Kidney epithelial cell (primary cell): ENCODE results near the gene RNF20. TPM values are rescaled to one million over a fixed set of nuclear protein-coding genes. Genes with fewer than 3 reads are reported as not detected.

Experiments used
- DNase-seq: peaks from one replicate; pipeline ENCODE4 v3.0.0-alpha.2; 2010; ENCODE audit warnings: low read depth
- H3K27me3 ChIP-seq: 2 replicates; pipeline ENCODE4 v1.6.0; 2011; ENCODE audit warnings: low read length; ENCODE audit not compliant: control insufficient read depth, insufficient read depth
- H3K36me3 ChIP-seq: 2 replicates; pipeline ENCODE4 v1.5.1; 2011; ENCODE audit warnings: low read length; ENCODE audit not compliant: control insufficient read depth, insufficient read depth
- H3K4me3 ChIP-seq: 2 replicates; pipeline ENCODE4 v1.5.1; 2011; ENCODE audit warnings: low read depth, mild to moderate bottlenecking, control low read depth, low read length
- CTCF ChIP-seq: IDR thresholded peaks from 2 replicates; pipeline ENCODE4 v1.5.1; 2011; ENCODE audit warnings: mild to moderate bottlenecking, moderate library complexity, low read length, control low read depth, inconsistent platforms; ENCODE audit not compliant: insufficient read depth, poor library complexity, severe bottlenecking
- total RNA-seq: library from RNA; depleted of rRNA; stranded (reverse); fragments of >200 nt; gene quantifications from 2 replicates; pipeline ENCODE4 v1.2.3, GENCODE V29; 2015

Gene RNF20
- total RNA-seq, 1 donor from 2014 or later: 26.1 TPM

GRCh38 chr9:101495810-101496209 lies 37.8 kb upstream of the RNF20 start:
- no peak for DNase-seq
- H3K36me3 ChIP-seq: no peaks in the 10 kb centered on the region
- no peak for TF ChIP-seq CTCF
- no peak overlapping the region for H3K4me3 ChIP-seq
- H3K27me3 ChIP-seq: no peaks in the 10 kb centered on the region

GRCh38 chr9:101498323-101498722 lies 35.3 kb upstream of the RNF20 start:
- DNase-seq: no peak
- no peak overlapping the region for H3K4me3 ChIP-seq
- TF ChIP-seq CTCF: no peak
- no peaks in the 10 kb centered on the region for H3K27me3 ChIP-seq
- H3K36me3 ChIP-seq: no peaks in the 10 kb centered on the region

GRCh38 chr9:101504188-101504587 lies 29.5 kb upstream of the RNF20 start:
- Histone ChIP-seq H3K4me3 (no peak overlapping the region), H3K36me3 (no peaks in the 10 kb centered on the region), H3K27me3 (no peaks in the 10 kb centered on the region)
- DNase-seq: no peak
- TF ChIP-seq CTCF: no peak

GRCh38 chr9:101508211-101508610 lies 25.4 kb upstream of the RNF20 start:
- no peak overlapping the region for H3K4me3 ChIP-seq
- no peak for TF ChIP-seq CTCF
- no peak for DNase-seq
- H3K36me3 ChIP-seq: no peaks in the 10 kb centered on the region
- H3K27me3 ChIP-seq: no peaks in the 10 kb centered on the region

GRCh38 chr9:101509572-101509971 lies 24.1 kb upstream of the RNF20 start:
- no peak for DNase-seq
- Histone ChIP-seq H3K27me3 (no peaks in the 10 kb centered on the region), H3K4me3 (no peak overlapping the region), H3K36me3 (no peaks in the 10 kb centered on the region)
- no peak for TF ChIP-seq CTCF

GRCh38 chr9:101510459-101510858 lies 23.2 kb upstream of the RNF20 start:
- TF ChIP-seq CTCF: no peak
- no peaks in the 10 kb centered on the region for H3K27me3 ChIP-seq
- DNase-seq: no peak
- H3K4me3 ChIP-seq: no peak overlapping the region
- no peaks in the 10 kb centered on the region for H3K36me3 ChIP-seq
